GM21825 (cell line): ENCODE measurements around the gene TNFRSF1A.

Experiments used
- ATAC-seq: cut with Tn5 transposase; IDR thresholded peaks from one replicate; pipeline ENCODE4 v1.9.1; 2021; ENCODE audit warnings: mild to moderate bottlenecking, moderate library complexity; ENCODE audit not compliant: unreplicated experiment

Gene TNFRSF1A

GRCh38 chr12:6324936-6325750, 16.7 kb downstream of the TNFRSF1A start:
- ATAC-seq = no peak

GRCh38 chr12:6323995-6324711, 17.7 kb downstream of the TNFRSF1A start:
- no peak for ATAC-seq

- peak; percentile 64 for ATAC-seq
Observed at GRCh38 chr12:6323340-6323994, 18.4 kb downstream of the TNFRSF1A start.

GRCh38 chr12:6322969-6323339, 18.9 kb downstream of the TNFRSF1A start:
- peak; percentile 37 for ATAC-seq

- no peak for ATAC-seq
Observed at GRCh38 chr12:6322352-6322751, 19.5 kb downstream of the TNFRSF1A start.

- no peak for ATAC-seq
Observed at GRCh38 chr12:6321905-6322304, 20.0 kb downstream of the TNFRSF1A start.

- ATAC-seq = no peak
Observed at GRCh38 chr12:6319446-6319845, 22.4 kb downstream of the TNFRSF1A start.

GRCh38 chr12:6318440-6318879, 23.4 kb downstream of the TNFRSF1A start:
- no peak for ATAC-seq

GRCh38 chr12:6317693-6318439, 24.0 kb downstream of the TNFRSF1A start:
- ATAC-seq = no peak

GRCh38 chr12:6316921-6317692, 24.8 kb downstream of the TNFRSF1A start:
- no peak for ATAC-seq

GRCh38 chr12:6315704-6316597, 25.9 kb downstream of the TNFRSF1A start:
- no peak for ATAC-seq

- ATAC-seq = no peak
Observed at GRCh38 chr12:6315184-6315583, 26.7 kb downstream of the TNFRSF1A start.

GRCh38 chr12:6314776-6315175, 27.1 kb downstream of the TNFRSF1A start:
- no peak for ATAC-seq

- ATAC-seq = no peak
Observed at GRCh38 chr12:6313326-6313940, 28.4 kb downstream of the TNFRSF1A start.

GRCh38 chr12:6312529-6313325, 29.1 kb downstream of the TNFRSF1A start:
- peak; percentile 58 for ATAC-seq

GRCh38 chr12:6311822-6312528, 29.9 kb downstream of the TNFRSF1A start:
- ATAC-seq = no peak
